Measurements from ENCODE around the gene RBM20. TPM values are rescaled to one million over a fixed set of nuclear protein-coding genes. Genes with fewer than 3 reads are reported as not detected.

Gene RBM20
- total and polyA plus RNA-seq, 2 of the 13 experiments (the other 11 are each of a cell fraction or from before 2014, with no cell fraction given): 0.02 to 0.22 TPM

- TF ChIP-seq THAP11 (CRISPR knock-in tag; IDR thresholded peaks at IDR 0.05) (peak; percentile 28; the same call in 1 of the 2 replicates), JUND (CRISPR knock-in tag; IDR thresholded peaks at IDR 0.05) (no peak), RARA (CRISPR knock-in tag; IDR thresholded peaks at IDR 0.05) (peak; percentile 78), ETV6 (CRISPR knock-in tag; conservative IDR thresholded peaks at IDR 0.05) (no peak), ZNF883 (CRISPR knock-in tag; IDR thresholded peaks at IDR 0.05; ENCODE audit: not compliant biosample characterization) (no peak), DRAP1 (CRISPR knock-in tag; IDR thresholded peaks at IDR 0.05) (0 out of 2 replicates have a peak, but pooled peaks have one; percentile 35), TBL1XR1 (IDR thresholded peaks at IDR 0.05; ENCODE audit: borderline replicate concordance, low read length, partially characterized antibody) (no peak), NFKBIZ (CRISPR knock-in tag; IDR thresholded peaks at IDR 0.05) (no peak), ZC3H4 (CRISPR knock-in tag; IDR thresholded peaks at IDR 0.05; ENCODE audit: borderline replicate concordance) (no peak), RORA (CRISPR knock-in tag; IDR thresholded peaks at IDR 0.05) (no peak), IRF9 (CRISPR knock-in tag; IDR thresholded peaks at IDR 0.05; ENCODE audit: borderline replicate concordance) (no peak), ZNF563 (CRISPR knock-in tag; IDR thresholded peaks at IDR 0.05) (no peak), ZNF160 (CRISPR knock-in tag; IDR thresholded peaks at IDR 0.05) (no peak), ZNF331 (CRISPR knock-in tag; IDR thresholded peaks at IDR 0.05) (peak; percentile 67; the same call in 1 of the 2 replicates), ZNF776 (CRISPR knock-in tag; IDR thresholded peaks at IDR 0.05) (no peak), IKZF5 (CRISPR knock-in tag; IDR thresholded peaks at IDR 0.05) (peak; percentile 56; the same call in 1 of the 2 replicates), ZBTB37 (CRISPR knock-in tag; IDR thresholded peaks at IDR 0.05) (no peak), ZNF34 (CRISPR knock-in tag; IDR thresholded peaks at IDR 0.05; ENCODE audit: borderline replicate concordance) (no peak), CSRNP1 (CRISPR knock-in tag; IDR thresholded peaks at IDR 0.05) (no peak)
These were observed 199.9 kb downstream of the RBM20 start (continued) for GRCh38 chr10:110843796-110844616.
